Spleen (tissue), 13 donors: ENCODE results near the gene MAGEA11. TPM values are rescaled to one million over a fixed set of nuclear protein-coding genes. Genes with fewer than 3 reads are reported as not detected.
"Not testable (repeated sequence)": the region's sequence is repeated elsewhere in the genome, so short reads cannot be mapped to it uniquely, and the experiment has no call there.

Source experiments
- DNase-seq: peaks from one replicate; pipeline ENCODE4 v3.0.0-alpha.2; 2020
- H3K27ac ChIP-seq, 8 donors: fragments of 200-600 bp; sonication (generic) in 7 of 8; 1 replicate in 4 of 8; 2 replicates in 4 of 8; pipeline versions ENCODE4 v1.5.0 to v1.8.0; 2016 to 2021; ENCODE audit warnings: inconsistent platforms in 4 of 8, mild to moderate bottlenecking in 4 of 8, moderate library complexity in 1 of 8
- H3K27me3 ChIP-seq, 7 donors: fragments of 200-600 bp; sonication (generic) in 6 of 7; replicated peaks in 1 of 7; 1 replicate in 4 of 7; 2 replicates in 3 of 7; pipeline versions ENCODE4 v1.5.0 to v1.8.0; 2016 to 2021; ENCODE audit warnings: inconsistent platforms in 3 of 7, mild to moderate bottlenecking in 1 of 7
- H3K36me3 ChIP-seq, 6 donors: fragments of 200-600 bp; sonication (generic) in 5 of 6; 1 replicate in 4 of 6; 2 replicates in 2 of 6; pipeline versions ENCODE4 v1.5.0 to v1.8.0; 2016 to 2021; ENCODE audit warnings: inconsistent platforms in 2 of 6
- H3K4me1 ChIP-seq, 6 donors: fragments of 200-600 bp; sonication (generic) in 5 of 6; 1 replicate in 3 of 6; 2 replicates in 3 of 6; pipeline versions ENCODE4 v1.5.0 to v1.8.0; 2016 to 2021; ENCODE audit warnings: inconsistent platforms in 3 of 6
- H3K4me3 ChIP-seq, 8 donors: fragments of 200-600 bp; sonication (generic) in 7 of 8; 1 replicate in 4 of 8; 2 replicates in 4 of 8; pipeline versions ENCODE4 v1.5.0 to v1.8.0; 2016 to 2021; ENCODE audit warnings: inconsistent platforms in 4 of 8, mild to moderate bottlenecking in 4 of 8, moderate library complexity in 2 of 8
- H3K9me3 ChIP-seq, 8 donors: fragments of 200-600 bp; sonication (generic) in 7 of 8; 1 replicate in 4 of 8; 2 replicates in 4 of 8; pipeline versions ENCODE4 v1.5.0 to v1.8.0; 2016 to 2021; ENCODE audit warnings: inconsistent platforms in 4 of 8
- CTCF ChIP-seq, 11 experiments: fragments of 200-600 bp in 7 of 11; fragments of 450-650 bp in 4 of 11; sonication (generic) in 4 of 11; IDR thresholded peaks in 8 of 11; conservative IDR thresholded peaks in 3 of 11; 1 replicate in 7 of 11; 2 replicates in 4 of 11; pipeline versions ENCODE4 v1.4.0 to v1.8.0; 2016 to 2021; ENCODE audit warnings: antibody characterized with exemption in 11 of 11, inconsistent platforms in 4 of 11, mild to moderate bottlenecking in 1 of 11
- POLR2A ChIP-seq, 3 donors: fragments of 450-650 bp; IDR thresholded peaks; one replicate each; pipeline ENCODE4 v1.5.1; 2017; ENCODE audit warnings: antibody characterized with exemption in 3 of 3, mild to moderate bottlenecking in 1 of 3
- POLR2AphosphoS5 ChIP-seq, 3 donors: sonication (generic); formaldehyde crosslinking; IDR thresholded peaks; one replicate each; pipeline ENCODE4 v1.5.1; 2017; ENCODE audit warnings: antibody characterized with exemption in 3 of 3
- WGBS, 5 donors: extraction: QIAGEN DNeasy Blood & Tissue Kit in 3 of 5; methylation state at CpG; one replicate each; pipeline versions ENCODE4 v1.1.5 to v1.1.7; 2013 to 2018; 5-methylcytosine and 5-hydroxymethylcytosine counted together
- intact Hi-C: fragments of 100-400 bp; cut with DNase I; formaldehyde crosslinking; loops from one replicate; pipeline ENCODE4 v1.15.0; 2023; ENCODE audit warnings: low total_unique reads
- long read RNA-seq, 2 donors: transcript quantifications; one replicate each; lab custom pipeline, GENCODE V29; 2026
- polyA plus RNA-seq, 3 donors: library from polyadenylated mRNA; stranded (reverse); fragments of 200-250 nt; gene quantifications; one replicate each; pipeline ENCODE4 v1.2.1, GENCODE V29; 2013
- total RNA-seq, 7 donors: library from RNA; depleted of rRNA in 3 of 7; stranded (reverse); fragments of >200 nt in 3 of 7; fragmentation: NEBNext Ultra II Directional in 4 of 7; extraction: Animal tissue kit (Norgen Biotek cat#: 25700) in 4 of 7; gene quantifications; one replicate each; pipeline versions ENCODE4 v1.1.0 to v1.2.1, GENCODE V29; 2016 to 2021
- donor health status: healthy with polysubstance abuse.
- donor health status: DM: no; HTN: no; CAD: no; lungs with moderate emphysema.
- donor health status: DM: no; HTN: no; CAD: no.
- donor health status: Bipolar disorder and iron deficiency.
- donor health status: healthy.
- donor health status: DM: no; HTN: no; CAD: no.
- donor health status: DM: yes; HTN: yes; CAD: no.

The MAGEA11 gene
- not detected for total RNA-seq
- polyA plus RNA-seq: under 1 TPM; 0.03 to 0.07 (median 0.03) TPM
- long read RNA-seq, donor 1: 0 reads
- long read RNA-seq, donor 2: 0 reads

GRCh38 chrX:149711545-149712236 is at the start of gene MAGEA11:
Gene MAGEA11 (plus strand): TSS chrX:149712060. CDS start chrX:149713160, 1,100 bp downstream.
- 88 to 94% (median 90%) methylated on average over 13 to 29 of the region's 29 CpGs; no CpG with 5 or more reads in 1 of the 5 donors for WGBS, 5 donors
- no peaks in the 10 kb centered on the region for H3K9me3 ChIP-seq
- no peak within 1 kb of the TSS for H3K4me3 ChIP-seq
- no peak within 1 kb of the TSS for H3K27ac ChIP-seq
- H3K4me1 ChIP-seq: no peaks in the 10 kb centered on the region
- TF ChIP-seq POLR2A (IDR thresholded peaks at IDR 0.05): no peak
- TF ChIP-seq CTCF (IDR thresholded peaks at IDR 0.05 in 8 of 11, conservative IDR thresholded peaks at IDR 0.05 in 3 of 11): no peak
- TF ChIP-seq POLR2AphosphoS5 (IDR thresholded peaks at IDR 0.05): no peak
- DNase-seq: no peak
- H3K36me3 ChIP-seq: no peaks in the 10 kb centered on the region
- intact Hi-C loops: no loop called here
- no peaks in the 10 kb centered on the region for H3K27me3 ChIP-seq

- H3K27ac ChIP-seq, H3K36me3 ChIP-seq, DNase-seq, intact Hi-C loops, H3K27me3 ChIP-seq, H3K4me3 ChIP-seq, H3K4me1 ChIP-seq, H3K9me3 ChIP-seq: not testable (repeated sequence)
- WGBS, 5 donors: no CpG with 5 or more reads among the region's 3 CpGs
Observed at GRCh38 chrX:149675088-149675487, 36.8 kb upstream of the MAGEA11 start.

- H3K27ac ChIP-seq, H3K9me3 ChIP-seq, H3K36me3 ChIP-seq, H3K27me3 ChIP-seq, DNase-seq, H3K4me3 ChIP-seq, H3K4me1 ChIP-seq, intact Hi-C loops: not testable (repeated sequence)
- WGBS, 5 donors: 79 to 97% (median 86%) methylated on average over 4 of the region's 8 CpGs; no CpG with 5 or more reads in 2 of the 5 donors
Observed at GRCh38 chrX:149675554-149675953, 36.3 kb upstream of the MAGEA11 start.

GRCh38 chrX:149679164-149679678 is 32.6 kb upstream of the MAGEA11 start:
- H3K27me3 ChIP-seq, H3K27ac ChIP-seq, intact Hi-C loops, H3K9me3 ChIP-seq, DNase-seq, H3K4me3 ChIP-seq, H3K4me1 ChIP-seq, H3K36me3 ChIP-seq: not testable (repeated sequence)
- WGBS, 5 donors: 63% methylated on average over 2 of the region's 4 CpGs; no CpG with 5 or more reads in 4 of the 5 donors

GRCh38 chrX:149681182-149681581 is 30.7 kb upstream of the MAGEA11 start:
- intact Hi-C loops: no loop called here

More at GRCh38 chrX:149681182-149681581, 30.7 kb upstream of the MAGEA11 start:
- no peak overlapping the region for H3K27ac ChIP-seq
- no peaks in the 10 kb centered on the region for H3K36me3 ChIP-seq
- no peak for TF ChIP-seq POLR2A (IDR thresholded peaks at IDR 0.05)
- TF ChIP-seq POLR2AphosphoS5 (IDR thresholded peaks at IDR 0.05): no peak
- no peak for TF ChIP-seq CTCF (IDR thresholded peaks at IDR 0.05 in 8 of 11, conservative IDR thresholded peaks at IDR 0.05 in 3 of 11)
- H3K27me3 ChIP-seq: no peaks in the 10 kb centered on the region
- no peaks in the 10 kb centered on the region for H3K9me3 ChIP-seq
- H3K4me1 ChIP-seq: no peaks in the 10 kb centered on the region
- no peak for DNase-seq
- H3K4me3 ChIP-seq: no peak overlapping the region
- 67 to 100% (median 94%) methylated on average over 2 of the region's 2 CpGs for WGBS, 5 donors
